Superior temporal gyrus (tissue), 1 donor: Measurements from ENCODE around the gene KRTAP10-1.
"Not testable (repeated sequence)": the region's sequence is repeated elsewhere in the genome, so short reads cannot be mapped to it uniquely, and the experiment has no call there.

Source experiments
- DNase-seq: peaks from one replicate; pipeline ENCODE4 v3.0.0-alpha.2; 2016; ENCODE audit errors: extremely low spot score

Gene KRTAP10-1

DNA sequence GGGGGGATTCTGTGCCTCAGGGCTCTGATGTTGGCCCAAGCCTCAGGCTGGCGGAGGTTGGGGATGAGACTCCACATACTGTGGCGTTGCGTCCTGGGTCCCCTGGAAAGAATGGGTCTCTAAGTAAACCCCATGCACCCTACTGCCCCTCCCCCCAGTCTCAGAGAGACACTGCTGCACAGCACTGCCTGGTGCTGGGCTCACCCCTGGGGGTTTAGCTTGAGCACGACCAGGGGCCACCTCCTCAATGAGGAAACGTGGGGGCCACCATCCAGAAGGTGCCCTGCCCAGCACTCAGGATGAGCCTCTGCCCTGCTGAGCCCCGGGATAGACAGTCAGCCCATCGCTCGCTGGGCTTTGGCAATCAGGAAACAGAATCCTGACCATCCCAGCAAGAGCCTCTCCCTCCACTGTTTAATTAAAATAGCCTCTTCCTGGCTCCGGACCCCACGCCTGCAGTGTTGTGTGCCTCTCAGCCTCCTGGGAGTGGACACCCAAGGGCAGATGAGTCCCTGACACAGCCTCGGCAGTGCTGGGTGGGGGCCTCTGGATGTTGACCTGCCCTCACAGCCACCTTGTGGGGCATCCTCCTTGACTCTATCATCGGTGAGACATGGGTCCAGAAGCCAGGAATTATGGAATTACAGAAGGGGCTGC, 30.0 kb upstream of the KRTAP10-1 start:
- DNase-seq, result no peak

DNA sequence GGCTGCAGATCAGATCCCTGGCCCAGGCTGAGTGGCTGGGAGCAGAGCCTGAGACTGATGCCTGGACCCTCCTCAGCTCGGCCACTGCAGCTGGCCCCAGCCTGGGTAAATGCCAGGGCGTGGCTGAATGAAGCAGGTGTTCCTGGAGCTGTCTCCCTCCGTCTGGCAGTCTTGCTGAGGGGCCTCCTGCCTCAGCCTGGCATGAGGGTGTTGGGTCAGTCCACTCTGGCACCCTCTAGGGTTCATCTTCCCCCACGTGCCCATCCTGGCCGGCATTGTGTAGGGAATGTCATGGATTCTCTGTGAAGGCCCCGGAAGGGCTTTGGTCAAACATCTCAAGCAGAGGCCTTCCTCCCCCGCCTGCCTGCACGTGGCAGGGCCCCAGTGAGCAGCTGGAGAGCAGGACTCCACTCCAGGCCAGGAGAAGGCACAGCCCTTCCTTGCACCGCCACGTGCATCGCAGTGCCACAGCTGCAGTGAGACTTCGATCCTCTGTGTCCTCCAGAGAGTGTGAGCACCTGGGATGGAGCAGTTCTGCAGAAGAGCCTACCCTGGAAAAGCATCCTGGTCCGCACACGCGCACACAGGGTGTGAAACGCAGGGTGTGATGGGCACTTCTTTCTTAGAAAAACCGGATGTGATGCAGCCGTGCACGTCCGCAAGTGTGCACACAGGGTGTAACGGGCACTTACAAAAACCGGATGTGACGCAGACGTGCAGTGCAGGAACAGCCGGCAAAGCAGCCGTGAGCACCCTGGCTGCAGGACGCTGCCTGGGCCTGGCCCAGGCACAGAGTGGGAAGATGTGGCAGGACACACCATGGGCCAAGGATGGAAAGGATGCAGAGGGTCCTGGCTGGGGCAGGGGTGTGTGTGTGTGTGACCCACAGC, 28.9 kb upstream of the KRTAP10-1 start:
- DNase-seq, result no peak

DNA sequence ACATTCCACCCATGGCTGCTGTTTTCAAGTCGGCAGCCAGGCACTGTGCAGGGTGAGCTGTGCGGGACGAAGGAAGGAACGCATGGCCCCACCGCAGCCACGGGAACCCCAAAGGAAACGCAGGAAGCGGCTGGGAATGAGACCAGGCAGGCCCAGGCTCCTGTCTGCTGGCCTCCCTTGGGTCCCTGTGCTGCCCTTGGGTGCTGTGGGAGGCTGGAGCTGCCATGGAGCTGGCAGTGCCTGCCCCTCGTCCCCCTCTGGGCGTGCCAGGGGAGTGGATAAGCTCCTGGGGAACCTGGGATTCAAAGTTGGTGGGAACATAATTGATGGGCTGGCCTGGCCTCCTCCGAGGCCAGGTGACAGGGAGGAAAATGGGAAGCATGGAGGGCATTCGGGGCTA, 28.3 kb upstream of the KRTAP10-1 start:
- no peak for DNase-seq

DNA sequence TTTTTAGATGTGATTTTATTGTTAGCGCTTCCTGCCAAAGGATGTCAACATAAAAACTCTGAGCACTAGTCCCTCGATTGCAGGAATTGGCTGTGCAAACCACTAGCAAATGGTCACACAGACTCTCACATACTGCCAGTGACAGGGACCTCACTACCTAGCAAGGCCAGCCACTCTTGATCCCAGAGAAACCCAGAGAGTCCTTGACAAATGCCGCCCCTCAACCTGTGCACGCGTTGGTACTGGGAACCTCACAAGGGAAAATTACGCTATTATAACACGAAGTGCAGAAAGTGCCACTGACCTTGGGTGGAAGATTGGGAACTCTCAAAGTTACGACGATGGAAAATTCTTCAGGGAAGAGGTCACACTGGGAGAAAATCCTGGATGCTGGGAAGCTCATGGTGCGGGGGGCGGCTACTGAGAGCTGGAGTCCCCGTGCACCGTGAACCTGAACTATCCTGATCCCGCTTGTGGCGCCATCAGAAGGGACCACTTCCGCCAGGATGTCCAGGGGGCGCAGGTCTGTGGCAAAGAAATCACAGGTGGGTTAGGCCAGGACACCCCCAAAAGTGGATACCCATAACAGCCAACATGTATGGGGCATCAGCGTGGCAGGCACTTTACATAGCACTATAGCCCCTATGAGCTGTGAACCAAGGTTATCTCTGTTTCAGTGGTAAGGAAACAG, 27.6 kb upstream of the KRTAP10-1 start:
- no peak for DNase-seq

DNA sequence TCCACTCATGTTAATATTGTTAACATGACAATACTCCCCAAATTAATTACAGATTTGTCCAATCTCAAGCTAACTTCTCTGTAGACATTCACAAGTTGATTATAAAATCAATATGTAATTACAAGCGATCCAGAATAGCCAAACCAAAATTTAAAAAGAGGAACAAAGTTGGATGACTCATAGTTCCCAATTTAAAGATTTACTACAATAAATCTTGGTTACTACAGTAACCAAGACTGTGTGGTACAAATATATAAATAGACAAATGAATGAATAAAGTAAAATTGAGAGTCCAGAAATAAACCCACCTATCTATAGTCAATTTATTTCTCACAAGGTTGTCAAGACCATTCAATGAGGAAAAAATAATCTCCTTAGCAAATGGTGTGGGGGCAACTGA, 26.4 kb upstream of the KRTAP10-1 start:
- no peak for DNase-seq

DNA sequence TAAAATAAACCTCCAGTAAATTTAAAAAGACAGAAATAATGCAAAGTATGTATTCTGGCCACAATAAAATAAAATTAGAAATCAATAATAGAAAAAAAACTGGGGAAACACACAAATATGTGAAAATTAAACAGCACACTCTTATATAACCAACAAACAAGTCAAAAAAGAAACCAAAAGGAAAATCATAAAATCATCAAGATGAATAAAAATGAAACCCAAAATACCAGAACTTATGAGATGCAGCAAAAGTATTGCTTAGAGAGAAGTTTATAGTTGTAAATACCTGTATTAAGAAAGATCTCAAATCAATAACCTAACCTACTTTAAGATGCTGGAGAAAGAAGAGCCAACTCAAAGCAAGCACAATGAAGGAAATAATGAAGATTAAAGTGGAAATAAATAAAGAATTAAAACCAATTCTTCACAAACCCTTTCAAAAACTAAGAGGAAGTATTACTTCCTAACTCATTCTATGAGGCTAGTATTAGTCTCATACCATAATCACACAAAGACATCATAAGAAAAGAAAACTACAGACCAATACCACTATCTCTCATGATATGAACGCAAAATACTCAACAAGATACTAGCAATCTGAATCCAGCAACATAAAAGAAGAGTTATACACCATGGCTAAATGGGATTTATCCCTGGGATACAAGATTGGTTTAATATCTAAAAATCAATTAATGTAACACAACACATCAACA, 25.0 kb upstream of the KRTAP10-1 start:
- no peak for DNase-seq

DNA sequence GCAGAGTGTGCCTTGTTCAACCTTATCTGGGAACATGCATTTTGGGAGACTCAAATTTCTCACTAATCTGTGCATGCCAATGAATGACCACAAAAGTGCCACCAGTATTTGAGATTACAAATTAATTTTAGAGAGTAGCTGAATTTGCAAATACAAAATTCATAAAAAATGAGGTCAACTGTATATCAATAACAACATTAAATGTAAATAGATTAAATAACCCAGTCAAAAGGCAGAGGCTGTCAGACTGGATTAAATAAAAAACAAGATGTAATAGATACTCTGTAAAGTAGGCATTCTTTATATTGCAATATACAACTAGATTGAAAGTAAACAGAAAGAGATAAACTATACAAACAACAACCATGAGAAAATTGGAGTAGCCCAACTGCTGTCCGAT, 24.1 kb upstream of the KRTAP10-1 start:
- no peak for DNase-seq

DNA sequence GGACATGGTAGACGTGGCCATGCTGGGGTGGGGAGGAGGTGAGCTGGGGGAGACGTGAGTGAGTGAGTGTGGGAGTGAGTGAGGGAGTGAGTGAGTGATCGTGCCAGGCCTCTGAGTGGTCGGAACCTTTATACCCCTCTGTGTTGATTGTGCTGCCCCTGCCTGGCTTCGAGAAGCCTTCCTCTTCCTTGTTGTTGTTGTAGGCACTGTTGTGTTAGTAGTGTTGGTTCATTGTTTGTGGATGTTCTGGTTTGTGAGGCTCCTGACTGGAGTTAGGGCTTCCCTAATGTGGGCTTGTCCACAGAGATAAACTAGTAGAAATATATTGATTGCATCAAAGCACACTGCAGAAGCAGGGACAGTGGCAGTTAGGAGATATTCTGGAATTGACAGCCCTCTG, 18.7 kb upstream of the KRTAP10-1 start, which contains the start of gene KRTAP10-3:
Gene KRTAP10-3 (minus strand): TSS at position 101 of the 400 bp plus-strand sequence. CDS start 80 bp downstream, at position 21.
- DNase-seq, result no peak

DNA sequence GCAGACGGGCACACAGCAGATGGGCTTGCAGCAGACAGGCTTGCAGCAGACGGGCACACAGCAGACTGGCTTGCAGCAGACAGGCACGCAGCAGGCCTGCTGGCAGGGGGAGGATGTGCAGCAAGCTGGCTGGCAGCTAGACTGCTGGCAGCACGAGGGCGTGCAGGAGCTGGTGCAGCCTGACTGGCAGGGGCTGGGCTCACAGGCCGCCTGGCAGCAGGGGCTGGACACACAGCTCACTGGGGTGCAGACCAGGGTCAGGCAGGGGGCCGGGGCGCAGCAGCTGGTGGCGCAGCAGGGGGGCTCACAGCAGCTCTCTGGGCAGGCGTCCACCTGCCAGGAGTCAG, 18.3 kb upstream of the KRTAP10-1 start:
- not testable (repeated sequence) for DNase-seq

DNA sequence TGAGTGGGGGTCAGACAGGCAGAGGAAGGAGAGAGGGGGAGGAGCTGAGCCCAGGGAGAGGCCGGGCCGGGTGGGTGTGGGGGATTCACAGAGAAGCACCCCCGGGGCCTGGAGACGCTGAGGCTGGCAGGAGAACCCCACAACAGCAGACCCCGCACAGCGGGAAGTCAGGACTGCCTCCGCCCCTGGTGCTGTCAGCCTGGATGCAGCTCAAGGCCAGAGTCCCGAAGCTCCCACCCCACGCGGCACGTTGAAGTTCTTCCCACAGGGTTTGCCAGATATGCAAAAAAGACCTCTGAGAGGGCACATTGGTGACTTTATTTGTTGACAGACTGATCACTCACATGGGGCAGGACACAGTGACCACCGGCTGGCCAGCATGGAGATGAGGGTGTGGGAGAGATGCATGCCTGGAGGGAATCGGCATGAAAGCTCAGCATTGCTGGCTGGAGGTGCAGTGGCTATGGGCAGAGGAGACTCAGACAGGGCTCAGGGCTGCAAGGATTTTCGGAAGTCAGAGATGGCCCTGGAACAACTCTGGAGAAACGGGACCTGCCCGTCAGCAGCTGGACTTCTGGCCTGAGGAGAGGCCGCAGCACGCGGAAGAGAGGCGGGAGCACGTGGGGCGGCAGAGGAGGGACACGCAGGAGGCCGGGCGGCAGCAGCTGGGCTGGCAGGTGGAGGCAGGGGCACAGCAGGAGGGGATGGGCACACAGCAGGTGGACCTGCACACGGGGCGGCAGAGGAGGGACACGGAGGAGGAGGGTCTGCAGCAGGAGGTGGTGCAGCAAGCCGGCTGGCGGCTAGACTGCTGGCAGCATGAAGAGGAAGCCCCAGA, 17.7 kb upstream of the KRTAP10-1 start:
- no peak for DNase-seq

DNA sequence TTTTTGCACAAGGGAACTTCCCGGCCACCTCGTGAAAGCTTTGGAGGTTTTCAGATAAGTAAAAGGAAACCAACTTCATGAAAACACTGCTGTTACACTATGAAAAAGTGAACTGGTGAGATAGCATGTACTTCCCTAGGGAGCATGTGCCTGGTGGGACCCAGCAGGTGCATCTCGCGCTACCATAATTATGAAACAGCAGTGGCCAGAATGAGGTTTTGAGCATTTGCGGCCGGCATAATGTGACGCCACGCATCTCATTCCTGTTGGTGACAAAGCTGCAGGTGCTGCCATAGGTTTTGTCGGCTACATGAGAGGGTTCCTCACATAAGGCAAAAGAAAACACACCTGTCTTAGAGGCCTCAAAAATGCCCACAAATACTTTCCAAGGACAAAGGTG, 16.9 kb upstream of the KRTAP10-1 start:
- no peak for DNase-seq

DNA sequence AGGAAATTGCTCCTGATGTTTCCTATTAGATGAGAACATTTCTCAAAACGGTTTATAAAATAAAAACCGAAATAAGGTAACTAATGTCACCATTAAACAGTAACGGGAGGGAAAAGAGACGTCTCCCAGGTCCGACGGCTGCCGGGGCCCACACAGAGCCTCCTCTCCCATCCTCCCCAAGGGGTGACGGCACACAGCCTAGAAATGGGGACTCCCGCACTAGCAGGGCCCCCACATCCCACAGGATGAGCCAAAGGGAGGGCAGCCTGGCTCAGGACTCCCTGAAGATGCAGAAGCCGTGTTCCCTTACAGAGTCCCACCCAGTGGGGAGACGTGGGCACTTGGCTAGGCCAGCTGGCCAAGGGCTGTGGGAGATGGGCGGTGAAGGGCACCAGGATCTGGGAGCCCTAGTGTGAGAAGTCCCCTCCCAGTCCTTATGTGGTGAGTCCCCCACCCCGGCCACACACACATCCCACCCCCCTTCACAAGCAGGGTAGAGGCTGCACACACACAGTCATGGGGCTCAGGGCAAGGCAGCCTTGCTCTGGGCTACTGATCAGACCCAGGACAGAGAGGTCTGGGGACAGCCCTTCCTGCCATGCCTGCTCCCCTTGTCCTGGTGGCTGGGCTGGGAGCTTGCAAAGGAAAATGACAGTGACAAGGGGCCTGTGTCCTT, 15.3 kb upstream of the KRTAP10-1 start:
- no peak for DNase-seq

DNA sequence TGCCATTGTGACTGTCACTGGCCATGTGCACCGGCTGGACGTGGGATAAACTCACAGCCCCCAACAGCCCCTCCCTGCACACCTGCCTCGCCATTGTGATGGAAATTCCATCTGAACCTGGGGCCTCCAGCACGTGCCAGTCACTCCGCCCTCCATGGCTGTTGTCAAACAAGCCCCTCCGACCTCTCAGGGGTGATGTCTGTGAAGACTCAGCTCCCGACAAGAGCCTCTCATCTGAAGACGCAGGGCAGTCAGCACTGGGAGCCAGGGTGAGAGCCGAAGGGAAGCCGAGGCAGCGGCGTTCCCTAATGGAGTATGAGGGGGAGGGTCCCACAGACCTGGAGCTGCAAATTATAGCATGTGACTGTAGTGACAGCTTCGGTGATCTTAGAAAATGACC, 12.7 kb upstream of the KRTAP10-1 start:
- DNase-seq, result no peak

DNA sequence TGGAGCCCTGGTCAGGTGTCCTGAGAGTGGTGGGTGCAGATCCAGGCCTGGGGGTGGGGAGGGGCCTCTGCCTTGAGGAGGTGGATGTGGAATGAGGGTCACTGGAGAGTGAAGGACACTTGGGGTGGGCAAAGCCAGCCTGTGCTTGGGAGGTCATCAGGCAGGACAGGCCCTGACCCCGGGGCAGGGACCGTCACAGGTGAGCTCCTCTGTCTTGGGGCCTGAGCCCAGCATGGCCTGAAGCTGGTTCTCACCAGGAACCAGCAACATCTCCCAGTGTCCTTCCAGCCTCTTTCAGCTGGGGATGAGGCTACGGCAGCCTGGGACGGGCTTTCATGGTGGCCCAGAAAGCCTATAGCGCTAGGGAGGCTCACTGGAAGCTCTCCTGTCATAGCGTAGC, 12.1 kb upstream of the KRTAP10-1 start:
- DNase-seq, result no peak

DNA sequence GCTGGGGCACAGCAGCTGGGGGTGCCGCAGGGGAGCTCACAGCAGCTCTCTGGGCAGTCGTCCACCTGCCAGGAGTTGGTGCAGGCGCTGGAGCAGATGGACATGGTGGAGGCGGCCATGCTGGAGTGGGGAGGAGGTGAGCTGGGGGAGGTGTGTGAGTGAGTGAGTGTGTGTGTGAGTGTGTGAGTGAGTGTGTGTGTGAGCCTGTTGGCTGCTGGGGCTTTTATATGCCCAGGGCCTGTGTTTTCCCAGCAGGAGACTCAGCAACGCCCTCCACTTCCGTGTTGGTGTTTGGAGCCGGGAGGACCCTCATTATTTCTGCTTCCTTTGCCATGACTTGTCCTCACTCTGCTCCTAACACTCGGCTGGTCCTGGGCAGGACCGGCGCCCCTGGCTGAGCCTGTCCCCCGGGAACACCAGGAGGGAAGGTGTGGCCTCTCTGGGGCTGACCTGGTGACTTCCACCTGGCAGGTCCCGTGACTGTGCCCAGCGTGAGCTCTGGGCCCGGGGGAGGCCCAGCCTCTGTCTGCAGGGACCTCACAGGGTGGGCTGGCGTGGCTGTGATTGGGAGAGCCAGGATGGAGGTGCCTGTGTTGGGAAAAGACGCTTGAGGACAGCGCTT, 11.5 kb upstream of the KRTAP10-1 start, which contains the start of gene KRTAP10-2:
Gene KRTAP10-2 (minus strand): TSS at position 166 of the 622 bp plus-strand sequence. CDS start 47 bp downstream, at position 119.
- DNase-seq, result no peak

DNA sequence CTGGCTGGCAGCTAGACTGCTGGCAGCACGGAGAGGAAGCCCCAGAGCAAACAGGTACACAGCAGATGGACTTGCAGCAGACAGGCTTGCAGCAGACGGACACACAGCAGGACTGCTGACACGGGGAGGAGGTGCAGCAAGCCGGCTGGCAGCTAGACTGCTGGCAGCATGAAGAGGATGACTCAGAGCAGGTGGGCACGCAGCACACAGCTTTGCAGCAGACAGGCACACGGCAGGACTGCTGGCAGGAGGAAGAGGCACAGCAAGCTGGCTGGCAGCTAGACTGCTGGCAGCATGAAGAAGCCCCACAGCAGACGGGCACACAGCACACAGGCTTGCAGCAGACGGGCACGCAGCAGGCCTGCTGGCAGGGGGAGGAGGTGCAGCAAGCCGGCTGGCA, 10.8 kb upstream of the KRTAP10-1 start:
- no peak for DNase-seq

DNA sequence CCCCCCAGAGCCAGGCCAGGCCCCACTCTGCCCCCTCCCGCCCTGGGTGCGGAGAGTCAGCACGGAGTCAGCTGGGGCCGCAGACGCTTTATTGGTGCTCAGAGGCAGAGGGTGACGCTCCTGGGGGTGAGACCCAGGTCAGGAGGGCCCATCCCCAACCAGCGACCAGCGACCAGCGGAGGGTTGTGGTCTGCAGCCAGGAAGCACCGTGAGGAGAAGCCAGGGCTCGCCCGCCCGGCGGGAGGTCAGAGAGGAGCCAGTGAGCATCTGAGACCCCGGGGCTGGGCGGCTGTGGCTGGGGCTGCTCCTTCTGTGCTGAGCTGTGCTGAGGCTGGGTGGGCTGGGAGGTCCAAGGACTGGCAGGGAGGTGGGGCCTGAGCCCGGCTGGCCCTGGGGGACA, 10.3 kb upstream of the KRTAP10-1 start:
- DNase-seq, result not testable (repeated sequence)

DNA sequence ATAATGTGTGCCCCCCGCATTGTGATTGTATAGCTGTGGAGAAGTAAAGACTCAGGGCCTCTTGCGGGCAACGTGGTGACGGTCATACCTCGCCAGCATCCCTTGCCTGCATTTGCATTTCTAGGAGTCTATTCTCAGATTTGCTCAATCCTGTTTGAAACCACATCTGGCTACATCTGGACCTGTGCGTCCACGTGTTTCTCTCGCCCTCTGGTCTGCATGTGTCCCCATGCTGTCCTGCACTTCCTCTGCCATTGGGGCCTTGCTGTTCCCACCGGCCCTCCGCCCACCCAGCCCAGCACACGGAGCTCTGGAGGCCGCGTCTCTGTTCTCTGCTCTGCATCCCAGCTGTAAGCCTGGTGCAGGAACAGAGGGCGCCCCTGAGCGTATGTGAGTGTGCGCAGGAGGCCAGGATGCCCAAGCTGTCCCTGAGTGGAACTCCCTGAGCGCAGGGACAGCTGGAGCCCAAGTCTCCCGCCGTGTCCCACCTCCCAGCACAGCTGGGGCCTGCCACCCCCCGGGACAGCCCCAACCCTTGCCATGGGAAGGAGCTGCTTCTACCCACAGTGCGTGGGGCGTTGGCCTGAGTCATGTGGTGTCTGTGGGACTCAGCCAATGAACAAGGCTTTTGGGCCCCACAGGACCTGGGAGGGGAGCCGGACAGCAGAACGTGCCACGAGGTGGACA, 9.7 kb upstream of the KRTAP10-1 start:
- no peak for DNase-seq

DNA sequence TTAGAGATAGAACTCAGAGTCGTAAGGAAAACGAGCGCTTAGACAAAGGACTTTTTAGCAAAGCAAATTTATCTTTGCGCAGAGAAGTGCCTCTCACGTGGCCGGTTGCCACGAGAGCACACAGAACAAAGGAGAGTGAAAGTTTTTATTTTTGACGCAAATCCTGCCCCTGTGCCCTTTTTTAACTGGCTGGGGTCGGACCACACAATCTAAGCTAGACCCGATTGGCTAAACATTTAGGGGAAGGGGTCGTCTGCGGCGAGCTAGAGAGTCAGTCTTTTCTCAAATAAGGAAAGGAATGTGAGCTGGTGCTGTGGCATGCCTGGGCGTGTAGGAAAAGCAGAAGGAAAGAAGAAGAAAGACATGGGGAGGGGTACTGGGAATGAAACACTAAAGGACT, 8.9 kb upstream of the KRTAP10-1 start:
- no peak for DNase-seq
